GM12873 (cell line): ENCODE results near the gene RYR3.

Experiments
- TF ChIP-seq, protein P1 (sequence below): IDR thresholded peaks from 2 replicates; pipeline ENCODE4 v1.5.1; 2012; ENCODE audit warnings: low read depth, mild to moderate bottlenecking, moderate library complexity, low read length, control low read depth; ENCODE audit not compliant: insufficient read depth; ENCODE audit errors: missing control alignments

Gene RYR3

DNA sequence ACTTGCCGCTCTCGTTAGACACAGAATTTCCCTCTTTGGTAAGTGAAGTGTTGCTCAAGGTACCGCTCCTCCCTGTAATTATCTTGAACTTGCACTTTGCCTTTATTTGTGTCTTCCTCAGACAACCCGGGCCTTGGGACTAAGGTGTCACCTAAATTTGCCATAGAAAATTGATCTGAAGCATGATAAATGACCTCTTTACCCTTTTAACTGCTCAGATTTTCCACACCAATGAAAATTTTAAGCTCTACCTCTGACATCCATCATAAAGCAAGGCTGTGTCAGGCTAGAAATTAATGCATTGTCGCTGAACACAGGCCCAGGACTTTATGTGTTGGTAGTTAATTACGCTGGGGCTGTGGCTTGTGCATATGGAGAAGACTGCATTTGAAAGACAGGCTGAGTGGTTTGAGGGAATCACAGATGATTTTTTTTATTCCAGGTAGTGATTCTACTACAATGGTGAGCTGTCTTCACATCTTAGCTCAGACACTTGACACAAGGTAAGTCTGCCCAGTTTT lies 458.0 kb downstream of the RYR3 start:
- TF ChIP-seq, protein P1, sequence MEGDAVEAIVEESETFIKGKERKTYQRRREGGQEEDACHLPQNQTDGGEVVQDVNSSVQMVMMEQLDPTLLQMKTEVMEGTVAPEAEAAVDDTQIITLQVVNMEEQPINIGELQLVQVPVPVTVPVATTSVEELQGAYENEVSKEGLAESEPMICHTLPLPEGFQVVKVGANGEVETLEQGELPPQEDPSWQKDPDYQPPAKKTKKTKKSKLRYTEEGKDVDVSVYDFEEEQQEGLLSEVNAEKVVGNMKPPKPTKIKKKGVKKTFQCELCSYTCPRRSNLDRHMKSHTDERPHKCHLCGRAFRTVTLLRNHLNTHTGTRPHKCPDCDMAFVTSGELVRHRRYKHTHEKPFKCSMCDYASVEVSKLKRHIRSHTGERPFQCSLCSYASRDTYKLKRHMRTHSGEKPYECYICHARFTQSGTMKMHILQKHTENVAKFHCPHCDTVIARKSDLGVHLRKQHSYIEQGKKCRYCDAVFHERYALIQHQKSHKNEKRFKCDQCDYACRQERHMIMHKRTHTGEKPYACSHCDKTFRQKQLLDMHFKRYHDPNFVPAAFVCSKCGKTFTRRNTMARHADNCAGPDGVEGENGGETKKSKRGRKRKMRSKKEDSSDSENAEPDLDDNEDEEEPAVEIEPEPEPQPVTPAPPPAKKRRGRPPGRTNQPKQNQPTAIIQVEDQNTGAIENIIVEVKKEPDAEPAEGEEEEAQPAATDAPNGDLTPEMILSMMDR = no peak

- TF ChIP-seq, protein P1 = no peak
These were observed 463.2 kb downstream of the RYR3 start for GRCh38 chr15:33773969-33774368.

- TF ChIP-seq, protein P1 = no peak
These were observed 468.1 kb downstream of the RYR3 start for GRCh38 chr15:33778852-33779251.

GRCh38 chr15:33780011-33780768 lies 469.4 kb downstream of the RYR3 start:
- TF ChIP-seq, protein P1 = no peak

GRCh38 chr15:33782966-33783365 lies 472.2 kb downstream of the RYR3 start:
- TF ChIP-seq, protein P1 = no peak

- TF ChIP-seq, protein P1 = no peak
These were observed 474.6 kb downstream of the RYR3 start for GRCh38 chr15:33785366-33785765.

- TF ChIP-seq, protein P1 = no peak
These were observed 478.3 kb downstream of the RYR3 start for GRCh38 chr15:33788906-33789540.
